ES-I3 (cell line): ENCODE measurements around the gene RPS14.
A peak's percentile ranks its signal among the peaks of the same experiment; 100 is the strongest.
"Not testable (repeated sequence)": the region's sequence is repeated elsewhere in the genome, so short reads cannot be mapped to it uniquely, and the experiment has no call there.

ENCODE experiments used
- H3K36me3 ChIP-seq: 2 replicates; pipeline ENCODE4 v1.6.1; 2013; ENCODE audit warnings: mild to moderate bottlenecking, low read length, control low read depth, moderate library complexity; ENCODE audit not compliant: insufficient read depth
- H3K4me1 ChIP-seq: 2 replicates; pipeline ENCODE4 v1.6.1; 2013; ENCODE audit warnings: mild to moderate bottlenecking, control low read depth, low read length; ENCODE audit not compliant: insufficient read depth
- H3K9ac ChIP-seq: 2 replicates; pipeline ENCODE4 v1.6.1; 2013; ENCODE audit warnings: low read depth, mild to moderate bottlenecking, low read length, moderate library complexity
- H3K9me3 ChIP-seq: 2 replicates; pipeline ENCODE4 v1.6.1; 2013; ENCODE audit warnings: mild to moderate bottlenecking, low read length, moderate library complexity; ENCODE audit not compliant: control insufficient read depth, insufficient read depth

RPS14 gene

GRCh38 chr5:150461231-150461630 lies 11.7 kb upstream of the RPS14 start:
- no peak overlapping the region for H3K9ac ChIP-seq

GRCh38 chr5:150460781-150461180 lies 11.2 kb upstream of the RPS14 start:
- no peak overlapping the region for H3K9ac ChIP-seq
- H3K9me3 ChIP-seq = no peaks in the 10 kb centered on the region
- H3K4me1 ChIP-seq = peaks cover 27% of the 10 kb centered on the region
- no peaks in the 10 kb centered on the region for H3K36me3 ChIP-seq

More at GRCh38 chr5:150461231-150461630, 11.7 kb upstream of the RPS14 start:
- H3K36me3 ChIP-seq = no peaks in the 10 kb centered on the region
- no peaks in the 10 kb centered on the region for H3K9me3 ChIP-seq
- peaks cover 29% of the 10 kb centered on the region for H3K4me1 ChIP-seq

DNA sequence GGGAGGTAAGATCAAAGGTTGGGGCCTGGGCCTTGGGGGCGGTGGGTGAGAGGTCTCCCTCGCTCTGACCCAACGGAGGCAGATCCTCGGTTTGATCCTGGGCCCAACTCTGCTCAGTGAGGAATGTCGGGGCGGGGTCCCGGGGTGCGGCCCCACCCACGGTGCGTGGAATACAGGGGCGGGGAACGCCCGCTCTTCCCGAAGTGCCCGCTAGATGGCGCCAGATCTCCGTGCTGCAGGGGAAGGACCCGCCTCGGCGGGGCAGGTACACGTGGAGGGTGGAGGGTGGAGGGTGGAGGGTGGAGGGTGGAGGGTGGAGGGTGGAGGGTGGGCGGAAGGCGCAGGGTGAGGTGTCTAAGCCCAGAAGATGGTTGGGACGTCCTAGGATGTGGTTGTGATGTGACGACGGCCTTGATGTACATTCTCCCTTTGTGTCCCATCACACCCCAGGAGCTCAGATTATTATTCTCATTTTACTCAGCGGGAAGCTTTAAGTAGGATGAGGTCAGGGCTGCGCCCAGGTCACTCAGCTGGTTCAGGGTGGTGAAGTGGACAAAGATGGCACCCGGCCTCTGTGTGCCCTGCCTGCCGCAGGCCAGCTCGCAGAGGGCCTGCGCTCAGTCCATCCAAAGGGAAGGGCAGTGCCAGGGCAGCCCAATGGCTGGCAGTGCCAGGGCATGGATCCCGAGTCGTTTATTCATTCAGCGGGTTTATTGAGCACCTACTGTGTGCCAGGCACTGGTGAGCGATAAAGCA lies 9.4 kb upstream of the RPS14 start:
- no peaks in the 10 kb centered on the region for H3K36me3 ChIP-seq
- no peak overlapping the region for H3K9ac ChIP-seq
- H3K9me3 ChIP-seq = no peaks in the 10 kb centered on the region
- H3K4me1 ChIP-seq = peaks cover 24% of the 10 kb centered on the region

GRCh38 chr5:150457562-150458240 lies 8.2 kb upstream of the RPS14 start:
- Histone ChIP-seq H3K9ac (no peak overlapping the region), H3K4me1 (peaks cover 25% of the 10 kb centered on the region)

GRCh38 chr5:150457121-150457520 lies 7.6 kb upstream of the RPS14 start:
- H3K9ac ChIP-seq = no peak overlapping the region
- peaks cover 25% of the 10 kb centered on the region for H3K4me1 ChIP-seq
- no peaks in the 10 kb centered on the region for H3K36me3 ChIP-seq
- H3K9me3 ChIP-seq = no peaks in the 10 kb centered on the region; the same call in 1 of the 2 replicates

More at GRCh38 chr5:150457562-150458240, 8.2 kb upstream of the RPS14 start:
- H3K36me3 ChIP-seq = no peaks in the 10 kb centered on the region
- no peaks in the 10 kb centered on the region; the same call in 1 of the 2 replicates for H3K9me3 ChIP-seq

GRCh38 chr5:150454492-150455229 lies 5.1 kb upstream of the RPS14 start:
- Histone ChIP-seq H3K9ac (no peak overlapping the region), H3K9me3 (no peaks in the 10 kb centered on the region; the same call in 1 of the 2 replicates), H3K36me3 (no peaks in the 10 kb centered on the region), H3K4me1 (peaks cover 10% of the 10 kb centered on the region)

DNA sequence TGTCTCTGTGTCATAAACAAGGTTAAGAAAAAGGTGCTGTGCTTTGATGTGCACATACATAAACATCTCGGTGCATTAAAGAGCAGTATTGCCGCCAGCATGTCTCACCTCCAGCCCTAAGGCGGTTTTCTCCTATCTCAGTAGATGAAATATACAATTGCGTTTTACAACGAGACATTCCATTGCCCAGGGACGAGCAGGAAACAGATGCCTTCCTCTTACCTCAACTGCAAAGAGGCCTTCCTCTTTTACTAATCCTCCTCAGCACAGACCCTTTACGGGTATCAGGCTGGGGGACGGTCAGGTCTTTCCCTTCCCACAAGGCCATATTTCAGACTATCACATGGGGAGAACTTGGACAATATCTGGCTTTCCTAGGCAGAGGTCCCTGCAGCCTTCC lies 4.5 kb upstream of the RPS14 start:
- peaks cover 10% of the 10 kb centered on the region for H3K4me1 ChIP-seq
- H3K36me3 ChIP-seq, H3K9me3 ChIP-seq, H3K9ac ChIP-seq: not testable (repeated sequence)

- H3K36me3 ChIP-seq = peaks cover 11% of the 10 kb centered on the region
- no peak overlapping the region for H3K9ac ChIP-seq
- H3K4me1 ChIP-seq = peaks cover 10% of the 10 kb centered on the region
- H3K9me3 ChIP-seq = no peaks in the 10 kb centered on the region; the same call in 1 of the 2 replicates
Observed at GRCh38 chr5:150452914-150453313, 3.4 kb upstream of the RPS14 start.

DNA sequence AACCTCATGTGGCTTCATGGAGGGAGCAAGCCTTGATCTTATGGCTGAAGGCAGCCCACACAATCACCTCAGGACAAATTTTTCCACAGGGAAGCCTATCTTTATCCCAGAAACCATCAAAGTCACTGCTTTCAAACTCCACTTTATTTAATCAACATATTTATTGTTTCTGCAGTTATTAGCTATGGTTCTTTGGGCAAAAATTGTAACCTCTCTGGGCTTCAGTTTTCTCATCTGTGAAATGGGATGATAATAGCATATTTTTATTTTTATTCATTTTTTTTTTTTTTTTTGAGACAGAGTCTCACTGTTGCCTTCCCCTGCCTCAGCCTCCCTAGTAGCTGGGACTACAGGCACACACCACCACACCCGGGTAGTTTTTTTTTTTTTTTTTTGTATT lies 2.1 kb upstream of the RPS14 start:
- Histone ChIP-seq H3K4me1 (peaks cover 10% of the 10 kb centered on the region), H3K36me3 (peaks cover 24% of the 10 kb centered on the region), H3K9me3 (no peaks in the 10 kb centered on the region; the same call in 1 of the 2 replicates), H3K9ac (no peak overlapping the region)

GRCh38 chr5:150448952-150449516 lies 505 bp downstream of the RPS14 start:
- H3K9me3 ChIP-seq = no peaks in the 10 kb centered on the region; the same call in 1 of the 2 replicates
- H3K4me1 ChIP-seq = 0 out of 2 replicates have a peak, but pooled peaks cover 2% of the 10 kb centered on the region
- peak overlapping the region; percentile 84 for H3K9ac ChIP-seq
- H3K36me3 ChIP-seq = peaks cover 43% of the 10 kb centered on the region

GRCh38 chr5:150448334-150448733 lies 1.2 kb downstream of the RPS14 start:
- Histone ChIP-seq H3K9ac (peak overlapping the region; percentile 84), H3K4me1 (no peaks in the 10 kb centered on the region), H3K36me3 (peaks cover 48% of the 10 kb centered on the region), H3K9me3 (no peaks in the 10 kb centered on the region; the same call in 1 of the 2 replicates)

- Histone ChIP-seq H3K9me3 (no peaks in the 10 kb centered on the region), H3K4me1 (no peaks in the 10 kb centered on the region; the same call in 1 of the 2 replicates), H3K9ac (no peak overlapping the region), H3K36me3 (peaks cover 48% of the 10 kb centered on the region)
Observed at GRCh38 chr5:150447188-150447587, 2.4 kb downstream of the RPS14 start.

- Histone ChIP-seq H3K9me3 (no peaks in the 10 kb centered on the region), H3K9ac (no peak overlapping the region), H3K4me1 (peaks cover 5% of the 10 kb centered on the region; the same call in 1 of the 2 replicates), H3K36me3 (peaks cover 48% of the 10 kb centered on the region)
Observed at GRCh38 chr5:150446583-150446982, 3.0 kb downstream of the RPS14 start.

DNA sequence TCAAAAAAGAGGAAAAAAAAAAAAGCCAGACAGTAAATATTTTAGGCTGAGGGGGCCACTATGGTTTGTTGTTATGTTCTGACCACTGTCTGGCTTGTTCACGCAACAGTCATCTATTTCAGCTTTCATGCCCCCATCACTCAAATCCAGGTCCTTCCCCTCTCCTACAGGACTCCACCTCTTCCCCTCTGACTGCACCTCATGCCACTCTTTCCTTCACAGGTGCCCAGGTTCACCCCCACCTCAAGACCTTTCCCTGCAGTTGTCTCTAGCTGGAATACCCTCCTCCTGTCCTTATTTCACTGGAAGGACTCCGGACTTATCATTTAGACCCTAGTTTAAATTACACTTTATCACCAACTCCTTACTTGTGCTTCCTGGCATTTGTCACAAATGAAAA lies 3.5 kb downstream of the RPS14 start:
- Histone ChIP-seq H3K36me3 (peaks cover 48% of the 10 kb centered on the region), H3K9me3 (no peaks in the 10 kb centered on the region), H3K9ac (no peak overlapping the region), H3K4me1 (peaks cover 8% of the 10 kb centered on the region; the same call in 1 of the 2 replicates)
